ENCODE results near the gene NRN1L. TPM values are rescaled to one million over a fixed set of nuclear protein-coding genes. Genes with fewer than 3 reads are reported as not detected.

NRN1L gene
- total RNA-seq, 5 donors from 2014 or later (not counting 1 experiment from before 2014, with no cell fraction given): 0.72 to 5.3 (median 3.1) TPM

GRCh38 chr16:67931712-67932461, 47.2 kb downstream of the NRN1L start, which contains the start of gene CTRL:
TSS of gene CTRL (minus strand) at chr16:67931862. CDS start at chr16:67931852, 10 bp downstream.
- H3K4me3 ChIP-seq (ENCODE audit: control insufficient read depth in 1 of 2, extremely low read depth in 1 of 2, low read length in 1 of 2): no peak within 1 kb of the TSS
- peaks cover 0 to 28% of the 10 kb centered on the region in 2 experiments for H3K4me1 ChIP-seq (ENCODE audit: control insufficient read depth in 1 of 2, extremely low read depth in 1 of 2, insufficient read depth in 2 of 2, low read length in 2 of 2)
- Mint-ChIP-seq H3K9me3 (no peaks in the 10 kb centered on the region), H3K4me3 (no peak within 1 kb of the TSS), H3K27ac (peak within 1 kb of the TSS; percentile 11 to 39), H3K4me1 (peaks cover 22 to 31% (median 30%) of the 10 kb centered on the region in 3 donors), H3K36me3 (peaks cover 25% of the 10 kb centered on the region), H3K27me3 (no peaks in the 10 kb centered on the region)
- CTCF ChIA-PET: interaction anchor here (0.6 to 1.0 kb wide), 3 partner anchors 35 to 119 kb away, joined by 3 read pairs; no protein-coding TSS in a partner anchor
- peaks cover 22 to 73% of the 10 kb centered on the region in 2 donors for H3K36me3 ChIP-seq (ENCODE audit: control insufficient read depth in 2 of 2, extremely low read depth in 1 of 2, insufficient read depth in 1 of 2, low read length in 1 of 2)
- H3K27me3 ChIP-seq (replicated peaks in 1 of 2; ENCODE audit: control insufficient read depth in 2 of 2, extremely low read depth in 1 of 2, insufficient read depth in 2 of 2, low read length in 1 of 2): no peaks in the 10 kb centered on the region
- POLR2A ChIA-PET: no interaction called here
- DNase-seq: no peak
- H3K9me3 ChIP-seq: no peaks in the 10 kb centered on the region
- no peak for ATAC-seq (replicated peaks in 1 of 4)
- H3K27ac ChIP-seq (ENCODE audit: low read length): no peak within 1 kb of the TSS
- 91% methylated on average over 14 of the region's 15 CpGs for WGBS (ENCODE audit: insufficient coverage)

- no peaks in the 10 kb centered on the region for H3K9me3 Mint-ChIP-seq
- Histone ChIP-seq H3K36me3 (ENCODE audit: control insufficient read depth in 2 of 2, extremely low read depth in 1 of 2, insufficient read depth in 1 of 2, low read length in 1 of 2) (peaks cover 19 to 68% of the 10 kb centered on the region in 2 donors), H3K27me3 (replicated peaks in 1 of 2; ENCODE audit: control insufficient read depth in 2 of 2, extremely low read depth in 1 of 2, insufficient read depth in 2 of 2, low read length in 1 of 2) (no peaks in the 10 kb centered on the region), H3K4me1 (ENCODE audit: control insufficient read depth in 1 of 2, extremely low read depth in 1 of 2, insufficient read depth in 2 of 2, low read length in 2 of 2) (peaks cover 5 to 34% of the 10 kb centered on the region in 2 experiments), H3K27ac (ENCODE audit: low read length) (no peak overlapping the region), H3K9me3 (no peaks in the 10 kb centered on the region), H3K4me3 (ENCODE audit: control insufficient read depth in 1 of 2, extremely low read depth in 1 of 2, low read length in 1 of 2) (no peak overlapping the region)
- peak overlapping the region; percentile 11 to 39 for H3K27ac Mint-ChIP-seq
- ChIA-PET CTCF (interaction anchor here in 1 of 2 donors (1.0 kb wide), 1 partner anchor 49 kb away, joined by 3 read pairs; no protein-coding TSS in a partner anchor), POLR2A (interaction anchor here in 1 of 2 donors (0.8 kb wide), 1 partner anchor 11 kb away, joined by 4 read pairs; no protein-coding TSS in a partner anchor)
- no peaks in the 10 kb centered on the region for H3K27me3 Mint-ChIP-seq
- no peak for DNase-seq
- H3K4me3 Mint-ChIP-seq: no peak overlapping the region
- peaks cover 27 to 37% (median 36%) of the 10 kb centered on the region in 3 donors for H3K4me1 Mint-ChIP-seq
- 92% methylated on average over 3 of the region's 4 CpGs for WGBS (ENCODE audit: insufficient coverage)
- peaks cover 25% of the 10 kb centered on the region for H3K36me3 Mint-ChIP-seq
- ATAC-seq (replicated peaks in 1 of 4): no peak
These were observed 47.8 kb downstream of the NRN1L start for GRCh38 chr16:67932462-67932840.

GRCh38 chr16:67933805-67934204, 49.1 kb downstream of the NRN1L start:
- no peaks in the 10 kb centered on the region for H3K27me3 Mint-ChIP-seq

GRCh38 chr16:67934306-67935100, 49.8 kb downstream of the NRN1L start:
- peaks cover 9 to 52% of the 10 kb centered on the region in 2 donors for H3K36me3 ChIP-seq (ENCODE audit: control insufficient read depth in 2 of 2, extremely low read depth in 1 of 2, insufficient read depth in 1 of 2, low read length in 1 of 2)
- peaks cover 6 to 36% of the 10 kb centered on the region in 2 experiments for H3K4me1 ChIP-seq (ENCODE audit: control insufficient read depth in 1 of 2, extremely low read depth in 1 of 2, insufficient read depth in 2 of 2, low read length in 2 of 2)
- 89% methylated on average over 12 of the region's 13 CpGs for WGBS (ENCODE audit: insufficient coverage)
- ChIA-PET POLR2A (interaction anchor here in 1 of 2 donors (0.5 kb wide), 1 partner anchor 118 kb away, joined by 3 read pairs; no protein-coding TSS in a partner anchor), CTCF (interaction anchor here (0.7 to 1.5 kb wide), 4 partner anchors 37 to 381 kb away, joined by 3 to 4 read pairs (median 3); partner anchors contain the start of genes RANBP10 (in 1 of the 2) and TSNAXIP1 (in 1 of the 2))
- peak overlapping the region in 2 of 3 donors; percentile 99 for H3K4me3 Mint-ChIP-seq
- H3K27ac ChIP-seq (ENCODE audit: low read length): peak overlapping the region; percentile 82
- H3K27me3 Mint-ChIP-seq: no peaks in the 10 kb centered on the region
- H3K27ac Mint-ChIP-seq: peak overlapping the region; percentile 99
- ATAC-seq (replicated peaks in 1 of 4) (no peak), DNase-seq (no peak)
- H3K9me3 ChIP-seq: no peaks in the 10 kb centered on the region
- H3K27me3 ChIP-seq (replicated peaks in 1 of 2; ENCODE audit: control insufficient read depth in 2 of 2, extremely low read depth in 1 of 2, insufficient read depth in 2 of 2, low read length in 1 of 2): no peaks in the 10 kb centered on the region
- H3K9me3 Mint-ChIP-seq: no peaks in the 10 kb centered on the region
- peaks cover 28 to 37% (median 33%) of the 10 kb centered on the region in 3 donors for H3K4me1 Mint-ChIP-seq
- no peak overlapping the region for H3K4me3 ChIP-seq (ENCODE audit: control insufficient read depth in 1 of 2, extremely low read depth in 1 of 2, low read length in 1 of 2)
- H3K36me3 Mint-ChIP-seq: peaks cover 25% of the 10 kb centered on the region

More at GRCh38 chr16:67933805-67934204, 49.1 kb downstream of the NRN1L start:
- ChIA-PET POLR2A (no interaction called here), CTCF (interaction anchor here in 1 of 2 donors (0.7 to 1.2 kb wide), 2 partner anchors 59 to 381 kb away, joined by 3 read pairs; no protein-coding TSS in a partner anchor)
- Histone ChIP-seq H3K27me3 (replicated peaks in 1 of 2; ENCODE audit: control insufficient read depth in 2 of 2, extremely low read depth in 1 of 2, insufficient read depth in 2 of 2, low read length in 1 of 2) (no peaks in the 10 kb centered on the region), H3K4me1 (ENCODE audit: control insufficient read depth in 1 of 2, extremely low read depth in 1 of 2, insufficient read depth in 2 of 2, low read length in 2 of 2) (peaks cover 6 to 32% of the 10 kb centered on the region in 2 experiments), H3K9me3 (no peaks in the 10 kb centered on the region), H3K4me3 (ENCODE audit: control insufficient read depth in 1 of 2, extremely low read depth in 1 of 2, low read length in 1 of 2) (no peak overlapping the region), H3K36me3 (ENCODE audit: control insufficient read depth in 2 of 2, extremely low read depth in 1 of 2, insufficient read depth in 1 of 2, low read length in 1 of 2) (peaks cover 13 to 58% of the 10 kb centered on the region in 2 donors), H3K27ac (ENCODE audit: low read length) (no peak overlapping the region)
- DNase-seq (no peak), ATAC-seq (replicated peaks in 1 of 4) (no peak)
- Mint-ChIP-seq H3K36me3 (peaks cover 25% of the 10 kb centered on the region), H3K27ac (peak overlapping the region; percentile 31 to 63), H3K4me3 (peak overlapping the region in 1 of 3 donors; percentile 34), H3K9me3 (no peaks in the 10 kb centered on the region), H3K4me1 (peaks cover 28 to 32% (median 31%) of the 10 kb centered on the region in 3 donors)
- 88% methylated on average over 4 of the region's 7 CpGs for WGBS (ENCODE audit: insufficient coverage)

GRCh38 chr16:67935101-67935401, 50.4 kb downstream of the NRN1L start:
- H3K9me3 Mint-ChIP-seq: no peaks in the 10 kb centered on the region
- DNase-seq: no peak
- ChIA-PET POLR2A (interaction anchor here in 1 of 2 donors (0.5 kb wide), 1 partner anchor 119 kb away, joined by 3 read pairs; no protein-coding TSS in a partner anchor), CTCF (interaction anchor here (0.9 to 1.5 kb wide), 4 partner anchors 38 to 414 kb away, joined by 3 to 5 read pairs (median 4); partner anchors contain the start of genes RANBP10 (in 1 of the 2) and TSNAXIP1 (in 1 of the 2))
- H3K27me3 ChIP-seq (replicated peaks in 1 of 2; ENCODE audit: control insufficient read depth in 2 of 2, extremely low read depth in 1 of 2, insufficient read depth in 2 of 2, low read length in 1 of 2): no peaks in the 10 kb centered on the region
- H3K4me3 Mint-ChIP-seq: peak overlapping the region; percentile 98 to 99 (median 99)
- peaks cover 9 to 46% of the 10 kb centered on the region in 2 donors for H3K36me3 ChIP-seq (ENCODE audit: control insufficient read depth in 2 of 2, extremely low read depth in 1 of 2, insufficient read depth in 1 of 2, low read length in 1 of 2)
- peak overlapping the region; percentile 82 for H3K27ac ChIP-seq (ENCODE audit: low read length)
- H3K36me3 Mint-ChIP-seq: peaks cover 25% of the 10 kb centered on the region
- peak overlapping the region; percentile 99 for H3K27ac Mint-ChIP-seq
- H3K4me3 ChIP-seq (ENCODE audit: control insufficient read depth in 1 of 2, extremely low read depth in 1 of 2, low read length in 1 of 2): peak overlapping the region in 1 of 2 donors; percentile 95
- H3K9me3 ChIP-seq: no peaks in the 10 kb centered on the region
- H3K4me1 ChIP-seq (ENCODE audit: control insufficient read depth in 1 of 2, extremely low read depth in 1 of 2, insufficient read depth in 2 of 2, low read length in 2 of 2): peaks cover 6 to 42% of the 10 kb centered on the region in 2 experiments
- WGBS (ENCODE audit: insufficient coverage): 88% methylated on average over 13 of the region's 13 CpGs
- H3K4me1 Mint-ChIP-seq: peaks cover 33 to 43% (median 39%) of the 10 kb centered on the region in 3 donors
- H3K27me3 Mint-ChIP-seq: no peaks in the 10 kb centered on the region
- ATAC-seq (replicated peaks in 1 of 4): no peak
